Tongue (tissue), 2 donors: Measurements from ENCODE around the gene GNG2. TPM values are rescaled to one million over a fixed set of nuclear protein-coding genes. Genes with fewer than 3 reads are reported as not detected.

Source experiments
- DNase-seq: peaks from one replicate; pipeline ENCODE4 v3.0.0-alpha.2; 2015
- total RNA-seq: library from RNA; depleted of rRNA; stranded (reverse); fragments of >200 nt; gene quantifications from one replicate; pipeline ENCODE4 v1.2.3, GENCODE V29; 2014

GNG2 gene
- total RNA-seq, result 45.1 TPM

DNA sequence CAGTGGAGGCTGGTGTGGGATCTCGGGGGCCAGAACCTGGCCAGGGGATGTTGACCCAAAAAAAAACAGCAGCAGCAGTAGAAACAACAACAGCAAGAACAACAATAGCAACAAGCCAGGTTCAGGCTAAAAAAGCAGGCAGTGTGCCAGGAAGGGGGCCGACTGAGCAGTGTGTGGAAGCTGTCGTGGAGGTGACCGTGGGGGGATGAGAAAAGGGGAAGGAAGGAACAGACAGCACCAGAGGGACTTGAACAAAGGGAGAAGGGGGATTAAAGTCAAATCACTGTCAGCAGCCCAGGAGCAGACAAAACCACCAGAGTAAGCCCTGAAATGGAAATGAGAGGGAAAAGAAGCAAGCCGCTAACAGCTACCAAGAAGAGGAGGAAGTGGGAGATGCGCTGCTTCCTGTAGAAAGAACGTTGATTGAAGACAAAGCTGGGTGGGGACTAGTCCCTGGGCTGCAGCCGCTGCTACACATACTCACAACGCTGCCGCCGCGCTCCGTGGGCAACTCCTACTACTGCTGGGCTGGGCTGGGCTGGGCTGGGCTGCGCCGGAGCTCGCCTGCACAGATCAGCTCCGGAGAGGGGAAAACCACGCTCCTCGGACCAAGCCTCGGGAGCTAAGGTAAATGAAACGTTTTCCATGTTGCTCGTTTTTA, at the start of gene GNG2:
Gene GNG2, plus strand, starts transcription at position 449 of the 661 bp plus-strand sequence. CDS start 90,067 bp downstream, outside the sequence.
- DNase-seq, result peak; percentile 91

DNA sequence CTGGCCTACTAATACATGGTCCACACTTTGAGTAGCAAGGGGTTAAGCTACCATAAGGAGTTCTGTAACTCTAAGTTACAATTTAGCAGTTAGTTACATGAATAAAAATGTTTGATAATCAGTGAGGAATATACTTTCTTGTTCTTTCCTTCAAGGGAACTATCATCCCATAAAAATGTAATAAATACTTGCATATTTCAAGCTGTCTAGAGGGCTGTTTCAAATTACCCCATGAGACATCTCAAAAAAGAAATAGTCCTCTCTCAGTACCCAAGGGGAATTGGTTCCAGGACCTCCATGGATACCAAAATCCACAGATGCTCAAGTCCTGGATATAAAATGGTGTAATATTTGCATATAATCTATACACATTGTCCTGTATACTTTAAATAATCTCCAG, 48.7 kb upstream of the GNG2 start:
- DNase-seq, result no peak

DNA sequence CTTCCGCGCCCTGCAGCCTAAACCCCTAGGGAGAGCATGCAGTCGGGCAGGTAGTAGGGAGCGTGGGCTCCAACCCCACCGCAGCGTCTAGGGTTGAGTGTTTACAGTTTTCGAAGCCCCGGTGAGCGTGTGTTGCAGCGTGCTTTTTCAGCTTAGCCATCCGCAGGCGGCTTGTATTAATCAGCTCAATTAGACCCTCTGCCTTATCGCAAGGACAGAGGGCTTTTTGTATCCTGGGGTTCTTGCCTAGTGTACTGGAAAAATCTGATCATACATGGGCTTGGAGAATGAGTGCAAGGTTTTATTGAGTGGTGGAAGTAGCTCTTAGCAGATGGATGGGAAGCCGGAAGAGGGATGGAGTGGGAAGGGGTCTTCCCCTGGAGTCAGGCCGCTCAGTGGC, 44.4 kb upstream of the GNG2 start:
- DNase-seq, result no peak

DNA sequence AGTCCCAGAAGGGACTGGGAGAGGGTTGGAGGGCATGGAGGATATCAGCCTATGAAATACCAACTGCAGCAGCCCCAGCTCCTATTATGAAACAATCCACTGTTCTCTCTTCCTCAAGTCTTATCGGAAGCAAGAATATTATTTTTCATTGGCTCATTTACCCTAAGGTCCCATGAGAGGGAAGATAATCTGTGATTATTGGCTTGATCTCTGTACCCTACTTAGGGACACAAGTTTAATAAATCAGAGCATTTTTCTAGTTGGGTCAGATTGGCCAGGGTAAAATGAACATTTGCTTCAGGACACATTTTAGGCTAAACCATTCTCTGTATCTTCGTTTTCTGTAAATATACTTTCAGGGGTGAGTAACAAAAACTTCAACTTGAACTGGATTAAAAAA, 43.1 kb upstream of the GNG2 start:
- DNase-seq, result no peak

DNA sequence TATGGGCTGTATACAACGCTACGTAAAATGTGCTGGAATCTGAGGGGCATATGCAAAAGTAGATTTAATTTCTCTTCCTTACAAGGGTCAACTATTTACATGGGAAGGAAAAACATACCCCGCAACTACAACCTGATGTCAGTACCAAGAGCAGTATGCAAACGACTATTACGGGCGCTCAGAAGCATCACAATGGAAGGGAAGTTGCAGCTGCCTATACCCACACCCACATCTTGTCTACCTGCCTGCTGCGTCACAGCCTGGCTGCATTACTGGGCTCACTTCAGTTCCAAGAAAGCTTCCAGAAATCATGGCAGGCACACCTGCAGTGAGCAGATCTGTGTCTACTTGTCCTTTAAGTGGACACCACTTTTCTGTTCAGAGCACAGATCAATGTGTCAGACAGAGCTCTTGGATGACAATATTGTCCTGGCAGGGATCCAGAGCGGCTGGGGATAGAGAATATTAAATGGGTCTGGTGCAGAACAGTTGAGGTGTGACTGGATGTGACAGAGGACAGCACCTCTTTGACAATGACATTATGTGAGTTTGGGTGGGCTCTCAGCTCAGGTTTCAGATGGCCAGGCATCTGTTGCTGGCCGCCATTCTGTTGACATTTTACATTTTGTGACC, 41.5 kb upstream of the GNG2 start:
- DNase-seq, result no peak

DNA sequence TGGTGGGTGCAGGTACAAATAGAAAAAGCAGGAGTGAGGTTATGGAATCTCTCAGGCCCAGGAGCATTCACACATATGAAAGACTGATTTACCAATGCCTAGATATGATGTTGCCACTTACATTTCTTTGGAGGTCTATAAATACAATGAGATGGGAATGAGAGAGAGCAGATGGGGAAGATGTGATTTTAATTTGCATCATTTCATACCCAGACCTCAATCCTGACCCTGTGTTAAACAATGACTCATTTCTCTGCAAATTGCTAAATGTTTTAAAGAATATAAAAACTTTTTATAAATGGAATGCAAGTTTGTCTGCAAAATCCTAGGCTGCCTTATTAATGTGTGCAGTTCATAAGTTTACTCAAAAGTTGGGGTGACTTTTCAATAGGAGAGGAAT, 38.6 kb upstream of the GNG2 start:
- no peak for DNase-seq

DNA sequence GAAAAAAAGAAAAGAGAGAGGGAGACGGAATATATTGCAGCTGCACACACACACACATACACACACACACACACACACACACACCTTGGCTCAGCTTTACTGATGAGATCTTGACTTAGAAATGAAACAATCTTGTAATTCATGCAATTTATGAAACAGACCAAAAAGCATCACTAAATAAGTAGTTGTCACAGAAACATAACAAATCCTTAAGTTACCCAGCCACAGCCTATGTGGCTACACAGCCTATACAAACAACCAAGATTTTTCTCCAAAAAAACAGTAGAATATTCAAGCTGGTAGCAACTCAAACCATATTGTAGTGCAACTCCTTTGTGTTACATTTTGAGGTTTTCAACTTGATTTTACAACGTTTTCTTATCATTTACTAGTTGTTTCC, 37.9 kb upstream of the GNG2 start:
- no peak for DNase-seq

DNA sequence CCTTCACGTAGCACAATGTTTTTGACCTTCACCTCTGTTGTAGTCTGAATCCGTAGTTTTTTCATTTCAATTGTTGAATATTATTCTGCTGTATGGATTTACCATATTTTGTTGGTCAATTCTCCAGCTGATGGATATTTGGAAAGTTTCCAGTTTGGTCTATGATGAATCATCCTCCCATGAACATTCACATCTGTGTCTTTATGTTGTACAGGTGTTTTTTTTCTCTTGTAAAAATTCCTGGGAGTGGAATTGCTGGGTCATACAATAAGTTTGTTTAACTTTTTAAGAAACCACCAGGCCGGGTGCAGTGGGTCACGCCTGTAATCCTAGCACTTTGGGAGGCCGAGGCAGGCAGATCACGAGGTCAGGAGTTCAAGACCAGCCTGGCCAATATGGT, 36.7 kb upstream of the GNG2 start:
- no peak for DNase-seq

DNA sequence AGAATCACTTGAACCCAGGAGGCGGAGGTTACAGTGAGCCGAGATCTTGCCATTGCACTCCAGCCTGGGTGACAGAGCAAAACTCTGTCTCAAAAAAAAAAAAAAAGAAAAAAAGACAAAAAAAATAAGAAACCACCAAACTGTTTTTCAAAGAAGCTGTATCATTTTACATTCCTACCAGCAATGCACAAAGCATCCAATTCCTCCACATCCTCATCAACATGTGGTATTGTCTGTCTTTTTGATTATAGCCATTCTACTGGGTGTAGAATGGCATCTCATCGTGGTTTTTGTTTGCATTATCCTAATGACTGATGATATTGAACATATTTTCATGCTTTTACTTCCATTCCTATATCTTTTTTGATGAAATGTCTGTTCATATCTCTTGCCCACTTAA, 36.2 kb upstream of the GNG2 start:
- DNase-seq, result no peak

DNA sequence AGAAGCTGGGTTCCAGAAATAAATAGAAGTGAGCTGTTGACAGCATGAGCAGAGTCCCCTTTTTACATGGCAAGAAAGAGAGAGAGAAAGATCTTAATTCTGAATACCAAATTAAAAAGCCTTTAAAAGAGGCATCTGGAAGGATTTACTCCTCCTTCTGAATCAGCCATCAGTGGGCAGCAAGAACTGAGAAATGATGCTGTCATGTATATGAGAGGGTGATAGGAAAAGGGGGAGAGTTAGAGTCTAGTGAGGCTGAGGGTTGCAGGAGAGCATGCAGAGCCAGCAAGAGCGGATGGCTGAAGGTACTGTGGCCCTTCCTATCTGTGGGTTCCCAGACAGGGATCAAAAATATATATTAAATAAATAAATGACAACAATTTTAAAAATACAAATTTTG, 34.5 kb upstream of the GNG2 start:
- DNase-seq, result no peak

DNA sequence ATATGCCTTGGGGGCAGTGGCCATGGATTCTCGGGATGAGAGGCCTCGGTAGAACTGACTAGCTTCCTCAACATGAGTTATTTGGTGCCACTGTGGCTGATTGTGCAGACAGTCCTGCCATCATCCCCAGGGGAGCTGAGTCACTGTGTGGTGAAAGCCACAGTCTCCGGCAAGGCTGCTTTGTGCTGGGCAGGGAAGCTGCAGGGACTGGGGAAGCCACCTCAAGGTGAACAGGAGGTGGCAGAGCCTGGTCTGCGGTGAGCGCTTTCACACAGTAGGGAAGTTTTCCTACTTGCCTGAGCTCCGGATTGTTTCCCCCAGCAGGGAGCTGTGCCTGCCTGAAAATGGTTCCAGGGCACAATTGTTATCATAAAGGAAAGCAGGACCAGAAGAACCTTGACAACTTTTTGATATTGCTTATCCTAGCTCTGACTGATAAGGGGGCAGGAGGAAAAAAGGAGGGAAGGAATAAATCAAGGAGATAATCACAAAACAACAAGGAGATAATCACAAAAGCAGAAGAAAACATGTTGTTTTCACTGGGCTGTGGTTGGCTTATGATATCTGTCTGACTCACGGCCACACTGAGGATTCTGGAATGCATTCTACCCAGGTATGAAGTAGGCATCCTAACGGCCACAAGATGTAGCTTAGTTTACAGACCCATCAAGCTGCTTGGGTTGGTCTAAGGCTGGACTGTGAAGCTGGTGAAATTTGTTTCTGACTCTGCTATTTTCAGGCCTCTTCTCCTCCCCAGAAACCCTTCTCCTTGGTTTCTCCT, 32.2 kb upstream of the GNG2 start:
- no peak for DNase-seq

DNA sequence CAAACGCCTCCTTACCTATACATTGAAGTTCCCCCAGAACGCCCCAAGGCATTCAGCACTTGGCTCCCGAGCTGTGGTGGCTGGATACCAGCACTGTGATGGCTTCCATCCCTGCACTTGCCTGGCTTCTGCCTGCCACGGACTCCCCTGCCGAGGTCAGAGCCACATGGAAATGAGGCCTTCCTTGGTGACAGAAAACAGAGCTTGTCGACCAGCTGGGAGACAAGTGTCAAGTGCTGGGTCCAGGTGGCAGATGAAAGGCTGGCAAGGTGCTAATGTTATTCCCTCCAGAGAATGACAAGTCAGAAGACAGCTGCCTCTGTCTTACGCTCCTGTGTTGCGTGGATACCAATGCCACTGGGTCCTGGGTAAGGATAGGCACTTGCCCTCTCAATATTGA, 26.2 kb upstream of the GNG2 start:
- no peak for DNase-seq

DNA sequence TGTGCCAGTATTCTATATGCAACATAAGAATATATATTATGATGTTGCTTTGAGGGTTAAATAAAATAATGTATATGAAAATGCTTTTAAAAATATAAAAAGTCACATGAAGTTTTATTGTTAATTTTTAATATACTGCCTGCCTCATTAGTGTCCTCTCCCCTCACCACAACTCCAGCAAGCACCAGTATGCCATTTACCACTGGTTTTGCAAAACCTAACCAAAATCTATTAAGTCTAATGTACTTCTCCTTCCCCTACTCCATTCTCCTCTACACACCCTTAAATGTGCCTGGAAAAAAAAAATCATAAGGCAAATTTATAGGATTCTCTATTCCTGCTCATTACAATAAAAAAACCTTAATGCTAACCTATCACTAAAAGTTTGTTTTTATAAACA, 24.0 kb upstream of the GNG2 start:
- no peak for DNase-seq

DNA sequence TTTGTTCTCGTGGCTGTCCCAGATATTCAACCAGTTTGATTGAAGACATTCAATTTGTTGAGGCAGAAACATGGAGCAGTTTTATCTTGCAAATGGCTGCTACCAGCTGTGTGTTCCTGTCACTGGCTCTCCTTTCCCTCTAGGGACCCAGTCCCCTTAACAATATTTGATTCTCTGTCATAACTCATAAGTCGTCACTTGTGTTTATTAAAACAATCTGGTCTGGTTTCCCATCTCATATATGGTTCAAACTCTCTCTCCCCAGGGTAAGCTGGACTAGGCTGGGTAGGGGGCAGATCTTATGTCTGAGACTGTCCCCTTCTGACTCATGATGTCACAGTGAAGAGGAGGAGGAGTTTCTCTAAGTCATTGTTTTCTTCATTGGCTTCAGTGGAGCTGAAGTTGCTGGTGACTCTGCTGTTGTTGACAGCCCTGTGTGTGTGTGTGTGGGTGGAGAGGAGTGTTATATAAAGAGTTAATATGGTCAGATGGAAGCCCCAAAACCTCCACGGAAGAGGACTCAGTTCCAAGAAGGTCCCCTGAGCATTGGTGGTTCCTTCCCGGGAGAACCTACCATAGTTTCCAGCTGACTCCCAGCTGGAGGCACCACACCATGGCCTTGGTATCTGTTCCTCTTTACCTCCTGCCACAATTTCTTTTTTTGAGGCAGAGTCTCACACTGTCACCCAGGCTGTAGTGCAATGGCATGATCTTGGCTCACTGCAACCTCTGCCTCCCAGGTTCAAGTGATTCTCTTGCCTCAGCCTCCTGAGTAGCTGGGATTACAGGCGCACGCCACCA, 16.1 kb upstream of the GNG2 start:
- no peak for DNase-seq

DNA sequence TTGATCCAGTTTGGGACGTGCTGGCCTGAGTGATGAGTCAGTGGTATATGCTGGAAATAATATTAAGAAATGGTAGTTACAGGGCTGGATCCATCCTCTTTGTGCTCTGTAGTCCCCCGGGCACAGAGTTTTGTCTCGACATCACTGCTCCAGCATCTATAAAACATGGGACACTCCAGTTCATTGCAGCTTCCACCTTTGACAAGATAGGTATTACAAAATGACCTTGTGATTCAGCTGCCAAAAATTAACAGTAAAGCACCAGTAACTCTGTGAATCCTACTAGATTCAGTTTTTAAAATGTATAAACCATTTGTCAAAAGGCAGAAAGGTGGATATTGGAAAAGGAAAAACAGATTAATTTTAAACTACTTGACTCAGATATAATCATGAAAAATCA, 14.6 kb upstream of the GNG2 start:
- DNase-seq, result no peak

DNA sequence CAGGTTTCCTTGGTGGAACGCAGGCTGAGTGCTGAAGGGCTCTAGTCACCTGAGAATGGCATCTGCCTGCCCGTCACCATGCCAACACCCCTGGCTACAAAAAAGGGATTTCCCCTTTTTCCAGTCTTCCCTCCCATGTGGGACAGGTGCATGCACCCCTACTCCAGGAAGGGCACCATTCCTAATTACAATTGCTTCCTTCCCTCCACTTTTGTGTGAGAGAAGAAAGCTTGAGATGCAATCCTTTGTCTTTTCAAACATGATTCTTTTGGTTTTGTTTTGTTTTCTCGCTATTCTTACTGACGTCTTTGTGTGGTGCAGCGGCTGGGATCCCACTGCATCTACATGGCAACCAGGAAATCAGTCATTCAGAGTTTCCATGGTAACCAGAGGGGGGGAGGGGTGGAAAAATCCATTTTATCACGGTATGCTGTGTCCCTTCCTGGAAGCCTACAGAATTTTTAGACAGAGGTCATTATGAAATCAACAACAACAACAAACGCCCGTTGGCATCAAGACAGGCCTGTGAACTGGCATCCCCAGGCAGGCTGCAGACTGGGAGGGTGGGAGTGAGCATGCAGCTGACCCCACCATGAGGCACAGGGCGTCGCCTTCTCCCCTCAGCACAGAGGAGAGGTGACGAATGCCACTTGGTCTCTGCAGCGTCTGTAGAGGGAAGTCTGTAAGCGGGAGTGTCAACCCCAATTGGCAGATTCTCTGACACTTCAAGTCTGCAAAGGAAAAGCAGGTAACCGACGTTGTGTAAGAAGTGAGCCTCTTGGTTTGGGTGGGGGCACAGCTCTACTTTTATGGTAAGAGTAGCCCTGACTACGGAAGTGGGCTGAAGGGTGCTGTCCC, 13.6 kb upstream of the GNG2 start:
- DNase-seq, result peak; percentile 57

DNA sequence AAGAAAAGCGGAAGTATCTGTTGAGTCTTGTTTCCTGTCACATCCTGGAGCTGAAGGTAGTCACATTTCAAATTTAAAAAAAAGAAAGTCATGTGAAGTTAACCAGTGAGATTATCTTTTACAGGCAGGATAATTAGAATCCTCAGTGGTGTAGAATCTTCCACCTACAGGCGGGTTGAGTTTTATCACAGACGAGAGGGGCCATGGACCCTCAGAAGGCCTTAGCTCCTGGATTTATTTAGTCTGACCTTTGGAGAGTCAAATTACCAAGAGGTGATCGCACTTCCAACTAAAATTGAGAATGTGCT, 13.0 kb upstream of the GNG2 start:
- no peak for DNase-seq

DNA sequence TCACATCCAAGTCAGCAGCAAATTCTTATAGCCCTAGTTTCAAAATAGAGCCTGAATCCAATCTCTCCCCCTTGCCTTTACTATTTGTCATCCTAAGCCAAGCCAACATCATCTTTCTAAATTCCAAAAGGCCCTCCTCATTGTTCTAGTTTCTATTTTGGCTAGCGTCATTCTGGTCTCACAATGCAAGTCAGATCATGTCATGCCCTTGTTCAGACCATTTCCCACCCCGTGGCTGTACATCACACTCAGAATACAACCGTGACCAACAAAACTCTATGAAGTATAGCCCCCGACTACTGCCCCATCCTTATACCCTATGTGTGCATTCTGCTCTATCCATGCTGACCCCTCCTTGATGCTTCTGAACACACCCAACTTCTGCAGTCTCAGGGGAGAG, 12.3 kb upstream of the GNG2 start:
- no peak for DNase-seq

DNA sequence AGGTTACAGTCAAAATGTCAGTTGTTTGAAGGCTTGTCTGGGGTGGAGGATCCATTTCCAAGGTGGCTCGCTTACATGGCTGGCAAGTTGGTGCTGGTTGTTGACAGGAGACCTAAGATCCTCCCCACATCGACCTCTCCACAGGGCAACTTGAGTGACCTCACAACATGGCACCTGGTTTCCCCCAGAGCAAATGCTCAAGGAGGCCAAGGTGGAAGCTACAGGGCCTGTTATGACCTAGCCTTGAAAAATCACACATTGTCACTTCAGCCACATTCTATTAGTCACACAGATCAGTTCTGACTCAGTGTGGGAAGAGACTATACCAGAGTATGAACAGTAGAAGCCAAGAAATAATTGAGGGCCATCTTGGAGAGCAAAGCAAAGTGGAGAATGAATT, 11.3 kb upstream of the GNG2 start:
- no peak for DNase-seq

DNA sequence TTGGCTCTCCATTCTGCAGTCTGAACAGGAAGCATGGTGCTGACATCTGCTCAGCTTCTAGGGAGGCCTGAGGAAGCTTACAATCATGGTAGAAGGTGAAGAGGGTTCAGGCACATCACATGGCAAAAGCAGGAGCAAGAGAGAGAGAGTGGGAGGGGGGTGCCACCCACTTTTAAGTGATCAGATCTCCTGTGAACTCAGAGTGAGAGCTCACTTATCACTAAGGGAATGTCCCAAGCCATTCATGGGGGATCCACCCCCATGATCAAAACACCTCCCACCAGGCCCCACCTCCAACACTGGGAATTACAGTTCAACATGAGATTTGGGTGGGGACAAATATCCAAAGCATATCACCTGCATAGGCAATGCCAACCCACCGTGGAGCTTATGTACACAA, 9.8 kb upstream of the GNG2 start:
- no peak for DNase-seq

DNA sequence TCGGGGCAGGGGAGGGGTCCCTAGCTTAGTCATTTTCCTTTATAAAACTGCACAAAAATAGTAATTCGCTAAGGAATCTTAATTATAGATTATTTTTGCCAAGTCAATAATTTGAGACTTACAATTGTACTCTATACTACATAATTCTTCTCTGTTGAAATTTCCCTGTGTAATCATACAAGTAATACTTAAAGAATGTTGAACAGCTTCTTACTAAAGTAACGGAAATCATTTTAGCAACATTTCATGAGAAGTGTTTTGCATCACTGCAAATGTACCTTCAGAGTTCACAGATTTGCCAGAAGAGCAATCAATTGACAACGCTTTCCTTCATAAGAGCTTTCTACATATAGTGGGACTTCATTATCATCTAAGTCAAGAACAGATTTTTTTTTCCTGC, 7.9 kb upstream of the GNG2 start:
- no peak for DNase-seq

DNA sequence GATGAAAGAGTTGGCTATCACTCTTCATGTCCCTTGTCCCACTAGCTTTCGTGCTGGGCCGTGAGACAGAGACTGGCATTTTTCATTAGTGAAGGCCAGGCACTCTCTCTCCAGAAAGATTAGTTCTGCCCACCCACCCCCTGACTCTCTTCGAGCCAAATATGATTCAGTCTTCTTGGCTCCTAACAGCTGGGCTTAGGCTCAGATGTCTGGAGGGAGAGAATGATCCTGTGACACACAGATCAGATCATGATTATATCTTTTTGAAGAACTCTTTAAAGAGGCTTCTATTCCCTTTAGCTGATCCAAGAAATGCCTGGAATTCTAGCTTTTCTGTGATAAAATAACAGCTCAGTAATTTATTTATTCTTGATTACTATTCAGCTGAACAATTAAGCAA, 5.2 kb upstream of the GNG2 start:
- peak; percentile 90 for DNase-seq
